HG02678 (cell line): ENCODE data around the gene EFL1.

Experiments
- ATAC-seq: cut with Tn5 transposase; IDR thresholded peaks from one replicate; pipeline ENCODE4 v1.9.1; 2021; ENCODE audit warnings: mild to moderate bottlenecking, moderate library complexity; ENCODE audit not compliant: unreplicated experiment

EFL1 gene

GRCh38 chr15:82128401-82129148 is 134.0 kb downstream of the EFL1 start:
- ATAC-seq = no peak

- no peak for ATAC-seq
These were observed 135.0 kb downstream of the EFL1 start for GRCh38 chr15:82127581-82127980.

- no peak for ATAC-seq
These were observed 136.2 kb downstream of the EFL1 start for GRCh38 chr15:82126346-82126745.

- no peak for ATAC-seq
These were observed 137.9 kb downstream of the EFL1 start for GRCh38 chr15:82124331-82125263.

- no peak for ATAC-seq
These were observed 139.7 kb downstream of the EFL1 start for GRCh38 chr15:82122746-82123400.

- no peak for ATAC-seq
These were observed 144.5 kb downstream of the EFL1 start for GRCh38 chr15:82118040-82118439.

GRCh38 chr15:82117296-82117695 is 145.2 kb downstream of the EFL1 start:
- no peak for ATAC-seq

GRCh38 chr15:82114660-82115059 is 147.9 kb downstream of the EFL1 start:
- no peak for ATAC-seq

- no peak for ATAC-seq
These were observed 149.3 kb downstream of the EFL1 start for GRCh38 chr15:82113106-82113715.

GRCh38 chr15:82111918-82112317 is 150.6 kb downstream of the EFL1 start:
- ATAC-seq = no peak

- ATAC-seq = no peak
These were observed 152.4 kb downstream of the EFL1 start for GRCh38 chr15:82110144-82110543.

- no peak for ATAC-seq
These were observed 153.9 kb downstream of the EFL1 start for GRCh38 chr15:82108489-82109078.

GRCh38 chr15:82106679-82107078 is 155.9 kb downstream of the EFL1 start:
- ATAC-seq = no peak

- ATAC-seq = no peak
These were observed 156.9 kb downstream of the EFL1 start for GRCh38 chr15:82105451-82106215.

GRCh38 chr15:82103468-82103867 is 159.1 kb downstream of the EFL1 start:
- no peak for ATAC-seq

- no peak for ATAC-seq
These were observed 162.2 kb downstream of the EFL1 start for GRCh38 chr15:82100111-82100929.

- no peak for ATAC-seq
These were observed 163.9 kb downstream of the EFL1 start for GRCh38 chr15:82098674-82099073.

GRCh38 chr15:82095803-82096202 is 166.7 kb downstream of the EFL1 start:
- no peak for ATAC-seq

GRCh38 chr15:82093774-82094211 is 168.7 kb downstream of the EFL1 start:
- no peak for ATAC-seq
